IMR-90 (cell line): ENCODE measurements around the gene PLN. TPM values are rescaled to one million over a fixed set of nuclear protein-coding genes. Genes with fewer than 3 reads are reported as not detected.

Experiments
- ATAC-seq: fragments of 200-7000 bp; cut with Tn5 transposase; 2 replicates; pipeline ENCODE4 v1.9.1; 2020; ENCODE audit warnings: low read depth, mild to moderate bottlenecking, moderate library complexity
- BruUV-seq: library from RNA; stranded (reverse); fragments of 400-500 nt; replicated peaks from 2 replicates; lab custom pipeline; 2021; lab: Mats Ljungman, UMichigan
- CTCF ChIA-PET: fragments of 300-600 bp; formaldehyde crosslinking; extraction: SDS; loops from one replicate; lab custom pipeline; 2021; ENCODE audit warnings: antibody characterized with exemption; lab: Yijun Ruan, JAX
- POLR2A ChIA-PET: fragments of 300-600 bp; sonication (Branson Sonifier 250); formaldehyde crosslinking; loops from one replicate; lab custom pipeline; 2022; ENCODE audit warnings: antibody characterized with exemption; ENCODE audit not compliant: unreplicated experiment; lab: Charles Lee
- DNase-seq: peaks from one replicate; pipeline ENCODE4 v3.0.0; 2013
- H2AFZ ChIP-seq: replicated peaks from 2 replicates; pipeline ENCODE3; 2013; ENCODE audit warnings: low read length, mild to moderate bottlenecking; ENCODE audit not compliant: poor library complexity
- H2AK5ac ChIP-seq: 2 replicates; pipeline ENCODE4 v1.6.1; 2013; ENCODE audit warnings: low read depth, low read length, inconsistent platforms
- H2AK9ac ChIP-seq: replicated peaks from 2 replicates; pipeline ENCODE3; 2013; ENCODE audit warnings: mild to moderate bottlenecking, low read depth, low read length, moderate library complexity; ENCODE audit not compliant: poor library complexity
- H2BK120ac ChIP-seq: 2 replicates; pipeline ENCODE4 v1.6.1; 2013; ENCODE audit warnings: low read depth, low read length, inconsistent platforms
- H2BK15ac ChIP-seq: 3 replicates; pipeline ENCODE4 v1.6.1; 2013; ENCODE audit warnings: low read depth, low read length, inconsistent platforms
- H2BK20ac ChIP-seq: 2 replicates; pipeline ENCODE4 v1.6.1; 2013; ENCODE audit warnings: low read depth, mild to moderate bottlenecking, inconsistent platforms, low read length, moderate library complexity
- H2BK5ac ChIP-seq: 2 replicates; pipeline ENCODE4 v1.6.1; 2013; ENCODE audit warnings: mild to moderate bottlenecking, low read depth, low read length, inconsistent platforms; ENCODE audit not compliant: poor library complexity, severe bottlenecking
- H3K14ac ChIP-seq: replicated peaks from 2 replicates; pipeline ENCODE4 v1.6.1; 2013; ENCODE audit warnings: low read depth, low read length, inconsistent platforms
- H3K18ac ChIP-seq: 2 replicates; pipeline ENCODE4 v1.6.1; 2013; ENCODE audit warnings: low read depth, low read length, control low read depth
- H3K23ac ChIP-seq: 2 replicates; pipeline ENCODE4 v1.6.1; 2013; ENCODE audit warnings: low read depth, low read length, inconsistent platforms
- H3K27ac ChIP-seq: 2 replicates; pipeline ENCODE4 v1.5.1; 2013; ENCODE audit warnings: mild to moderate bottlenecking, control low read depth, low read length; ENCODE audit not compliant: insufficient read depth
- H3K27me3 ChIP-seq: 2 replicates; pipeline ENCODE4 v1.6.1; 2013; ENCODE audit warnings: low read length; ENCODE audit not compliant: control insufficient read depth, insufficient read depth
- H3K36me3 ChIP-seq: 2 replicates; pipeline ENCODE4 v1.6.1; 2013; ENCODE audit warnings: low read length, mixed read lengths; ENCODE audit not compliant: control insufficient read depth, insufficient read depth
- H3K4ac ChIP-seq: 2 replicates; pipeline ENCODE4 v1.6.1; 2013; ENCODE audit warnings: low read depth, low read length, inconsistent platforms
- H3K4me1 ChIP-seq: 2 replicates; pipeline ENCODE4 v1.6.1; 2013; ENCODE audit warnings: low read length, mixed read lengths; ENCODE audit not compliant: control insufficient read depth, insufficient read depth
- H3K4me2 ChIP-seq: 2 replicates; pipeline ENCODE4 v1.6.1; 2013; ENCODE audit warnings: low read depth, mild to moderate bottlenecking, control low read depth, low read length, moderate library complexity
- H3K4me3 ChIP-seq: 2 replicates; pipeline ENCODE4 v1.5.1; 2013; ENCODE audit warnings: low read depth, mild to moderate bottlenecking, control low read depth, low read length, moderate library complexity; ENCODE audit not compliant: insufficient read depth
- H3K56ac ChIP-seq: 2 replicates; pipeline ENCODE4 v1.6.1; 2013; ENCODE audit warnings: low read length, inconsistent platforms; ENCODE audit not compliant: insufficient read depth; ENCODE audit errors: extremely low read depth
- H3K79me1 ChIP-seq, 2 experiments: 2 replicates each; pipeline ENCODE4 v1.6.1; 2013; ENCODE audit warnings: low read length in 2 of 2, inconsistent platforms in 1 of 2, low read depth in 1 of 2
- H3K9ac ChIP-seq: 2 replicates; pipeline ENCODE4 v1.6.1; 2013; ENCODE audit warnings: low read depth, low read length, control low read depth
- H3K9me1 ChIP-seq: 2 replicates; pipeline ENCODE4 v1.6.1; 2013; ENCODE audit warnings: low read length, inconsistent platforms; ENCODE audit not compliant: insufficient read depth
- H3K9me3 ChIP-seq: 2 replicates; pipeline ENCODE4 v1.6.1; 2013; ENCODE audit warnings: low read length; ENCODE audit not compliant: control insufficient read depth, insufficient read depth
- H4K20me1 ChIP-seq: 2 replicates; pipeline ENCODE4 v1.6.1; 2013; ENCODE audit warnings: low read length, inconsistent platforms; ENCODE audit not compliant: insufficient read depth
- H4K5ac ChIP-seq: 2 replicates; pipeline ENCODE4 v1.6.1; 2013; ENCODE audit warnings: mild to moderate bottlenecking, low read depth, low read length, control low read depth
- H4K8ac ChIP-seq, 2 experiments: 2 replicates each; pipeline ENCODE4 v1.6.1; 2013; ENCODE audit warnings: low read depth in 2 of 2, low read length in 2 of 2, control low read depth in 1 of 2, inconsistent platforms in 1 of 2
- H4K91ac ChIP-seq: 2 replicates; pipeline ENCODE4 v1.6.1; 2013; ENCODE audit warnings: low read depth, low read length, inconsistent platforms; ENCODE audit not compliant: insufficient read depth
- BHLHE40 ChIP-seq: fragments of 150-350 bp; IDR thresholded peaks from 2 replicates; pipeline ENCODE4 v1.6.1; 2016; ENCODE audit warnings: mild to moderate bottlenecking, low read depth, low read length
- CEBPB ChIP-seq: IDR thresholded peaks from 2 replicates; pipeline ENCODE4 v1.6.1; 2012; ENCODE audit warnings: low read depth, low read length, improper control_type of control experiment
- CHD1 ChIP-seq: IDR thresholded peaks from 2 replicates; pipeline ENCODE4 v1.6.1; 2012; ENCODE audit warnings: low read depth, low read length, improper control_type of control experiment
- CTCF ChIP-seq: conservative IDR thresholded peaks from 2 replicates; pipeline ENCODE4 v1.5.1; 2012; ENCODE audit warnings: mild to moderate bottlenecking, low read depth, low read length, improper control_type of control experiment
- ELK1 ChIP-seq: fragments of 150-350 bp; IDR thresholded peaks from 2 replicates; pipeline ENCODE4 v1.6.1; 2016; ENCODE audit warnings: low read depth, mild to moderate bottlenecking, low read length, moderate library complexity, borderline replicate concordance
- FOS ChIP-seq: fragments of 150-350 bp; IDR thresholded peaks from 2 replicates; pipeline ENCODE4 v1.6.1; 2016; ENCODE audit warnings: low read depth, low read length
- MAFK ChIP-seq: IDR thresholded peaks from 2 replicates; pipeline ENCODE4 v1.6.1; 2012; ENCODE audit warnings: low read depth, low read length, improper control_type of control experiment
- MAZ ChIP-seq: IDR thresholded peaks from 2 replicates; pipeline ENCODE4 v1.6.1; 2012; ENCODE audit warnings: low read depth, mild to moderate bottlenecking, low read length, improper control_type of control experiment, moderate library complexity, borderline replicate concordance
- MXI1 ChIP-seq: IDR thresholded peaks from 2 replicates; pipeline ENCODE4 v1.6.1; 2012; ENCODE audit warnings: low read depth, mild to moderate bottlenecking, low read length, moderate library complexity, borderline replicate concordance
- NFE2L2 ChIP-seq: fragments of 150-350 bp; IDR thresholded peaks from 2 replicates; pipeline ENCODE4 v1.6.1; 2016; ENCODE audit warnings: low read depth, mild to moderate bottlenecking, low read length
- POLR2A ChIP-seq: IDR thresholded peaks from 2 replicates; pipeline ENCODE4 v1.6.1; 2012; ENCODE audit warnings: mild to moderate bottlenecking, low read depth, low read length
- RAD21 ChIP-seq: IDR thresholded peaks from 2 replicates; pipeline ENCODE4 v1.6.1; 2012; ENCODE audit warnings: low read length, improper control_type of control experiment
- RCOR1 ChIP-seq: IDR thresholded peaks from 2 replicates; pipeline ENCODE4 v1.6.1; 2012; ENCODE audit warnings: mild to moderate bottlenecking, low read length, improper control_type of control experiment; ENCODE audit not compliant: insufficient replicate concordance
- RFX5 ChIP-seq: IDR thresholded peaks from 2 replicates; pipeline ENCODE4 v1.8.0; 2012; ENCODE audit warnings: low read depth, mild to moderate bottlenecking, low read length, moderate library complexity
- SMC3 ChIP-seq: fragments of 150-350 bp; IDR thresholded peaks from 2 replicates; pipeline ENCODE4 v1.6.1; 2016; ENCODE audit warnings: low read depth, mild to moderate bottlenecking, antibody characterized with exemption, low read length, moderate library complexity
- USF2 ChIP-seq: fragments of 150-350 bp; IDR thresholded peaks from 2 replicates; pipeline ENCODE4 v1.6.1; 2017; ENCODE audit warnings: mild to moderate bottlenecking, antibody characterized with exemption, low read length, low read depth
- WGBS, 2 experiments: methylation state at CpG; one replicate each; pipeline versions ENCODE4 v1.1.5 to v1.1.7; 2013; ENCODE audit warnings: missing lambda C conversion rate in 2 of 2; ENCODE audit not compliant: insufficient read length in 1 of 2; ENCODE audit errors: extremely low coverage in 2 of 2; 5-methylcytosine and 5-hydroxymethylcytosine counted together
- dilution Hi-C: fragments of 300-500 bp; cut with HindIII; formaldehyde crosslinking; loops from one replicate; pipeline ENCODE4 v1.14.3; 2018; ENCODE audit warnings: low sequenced_read_pairs; ENCODE audit not compliant: unreplicated experiment
- in situ Hi-C: fragments of 300-500 bp; cut with MboI; formaldehyde crosslinking; loops from 3 replicates; pipeline ENCODE4 v1.14.3; 2019; ENCODE audit warnings: low sequenced_read_pairs, inconsistent platforms, mixed read lengths
- intact Hi-C: fragments of 100-400 bp; cut with micrococcal nuclease; formaldehyde crosslinking; loops from 2 replicates; pipeline ENCODE4 v1.10.0; 2022
- polyA plus RNA-seq, 3 experiments: library from polyadenylated mRNA; depleted of rRNA; stranded (reverse); fragments of >200 nt; gene quantifications; 2 replicates each; pipeline ENCODE4 v1.2.3, GENCODE V29; 2012; ENCODE audit warnings: low replicate concordance in 1 of 3
- total RNA-seq: library from RNA; depleted of rRNA; stranded (reverse); fragments of >200 nt; gene quantifications from 2 replicates; pipeline ENCODE4 v1.2.3, GENCODE V29; 2012

PLN gene
- total and polyA plus RNA-seq, 2 of the 4 experiments (the other 2 are of a cell fraction), result under 0.01 TPM; not detected in 1

GRCh38 chr6:118567974-118568373, 19.9 kb downstream of the PLN start:
- BruUV-seq, result no TSS peak
- intact Hi-C loops, result loop anchor here (5.0 kb wide), 1 partner anchor 209 kb away; no protein-coding TSS in a partner anchor

More at GRCh38 chr6:118567974-118568373, 19.9 kb downstream of the PLN start:
- no peak overlapping the region for H3K56ac ChIP-seq
- H2BK120ac ChIP-seq, result no peak overlapping the region
- no peak overlapping the region for H2AK9ac ChIP-seq
- peaks cover 3% of the 10 kb centered on the region; the same call in 1 of the 2 replicates for H3K9me1 ChIP-seq
- H3K9ac ChIP-seq, result no peak overlapping the region
- H4K5ac ChIP-seq, result no peak overlapping the region
- H2AK5ac ChIP-seq, result 0 out of 2 replicates have a peak overlapping the region, but pooled peaks have one; percentile 13
- H3K4me3 ChIP-seq, result no peak overlapping the region
- WGBS, 2 experiments, result no CpG with 5 or more reads among the region's 3 CpGs
- DNase-seq (no peak), ATAC-seq (no peak)
- no peaks in the 10 kb centered on the region; the same call in 1 of the 2 replicates for H3K4me1 ChIP-seq
- ChIA-PET CTCF (no interaction called here), POLR2A (no interaction called here)
- no peaks in the 10 kb centered on the region for H3K27me3 ChIP-seq
- no peak overlapping the region for H2AFZ ChIP-seq
- H4K20me1 ChIP-seq, result no peaks in the 10 kb centered on the region
- H3K36me3 ChIP-seq, result peaks cover 4% of the 10 kb centered on the region; the same call in 1 of the 2 replicates
- H2BK5ac ChIP-seq, result no peak overlapping the region
- H2BK15ac ChIP-seq, result no peak overlapping the region
- in situ Hi-C loops, result no loop called here
- no peak overlapping the region for H4K91ac ChIP-seq
- H4K8ac ChIP-seq, result no peak overlapping the region
- peaks cover 12 to 16% of the 10 kb centered on the region in 2 experiments; a peak in 3 of 4 replicates for H3K79me1 ChIP-seq
- H2BK20ac ChIP-seq, result no peak overlapping the region
- H3K18ac ChIP-seq, result no peak overlapping the region
- no peak overlapping the region for H3K4me2 ChIP-seq
- H3K14ac ChIP-seq, result no peak overlapping the region
- H3K23ac ChIP-seq, result no peak overlapping the region
- no peaks in the 10 kb centered on the region for H3K9me3 ChIP-seq
- dilution Hi-C loops, result no loop called here
- TF ChIP-seq POLR2A (no peak), BHLHE40 (no peak), ELK1 (no peak), MXI1 (no peak), CHD1 (no peak), NFE2L2 (no peak), RAD21 (no peak), CTCF (no peak), FOS (no peak), CEBPB (no peak), SMC3 (no peak), RCOR1 (no peak), USF2 (no peak), MAZ (no peak), MAFK (no peak), RFX5 (no peak)
- no peak overlapping the region for H3K4ac ChIP-seq
- no peak overlapping the region for H3K27ac ChIP-seq
